Measurements from ENCODE around the gene DFFB. TPM values are rescaled to one million over a fixed set of nuclear protein-coding genes. Genes with fewer than 3 reads are reported as not detected.

The DFFB gene
- total RNA-seq, 1 donor from 2014 or later: 16.4 TPM

- Mint-ChIP-seq H3K27ac (ENCODE audit: unreplicated experiment) (no peak overlapping the region), H3K9me3 (ENCODE audit: unreplicated experiment) (peaks cover 4% of the 10 kb centered on the region), H3K27me3 (ENCODE audit: unreplicated experiment) (peaks cover 14% of the 10 kb centered on the region), H3K4me1 (ENCODE audit: low read depth, unreplicated experiment) (peaks cover 14% of the 10 kb centered on the region), H3K4me3 (ENCODE audit: unreplicated experiment) (no peak overlapping the region), H3K36me3 (ENCODE audit: unreplicated experiment) (no peaks in the 10 kb centered on the region)
- no peak for DNase-seq
- TF ChIP-seq CTCF (IDR thresholded peaks at IDR 0.05; ENCODE audit: partially characterized antibody, unreplicated experiment): no peak
These were observed 43.2 kb upstream of the DFFB start for GRCh38 chr1:3814065-3814464.

GRCh38 chr1:3814771-3815561 is 42.3 kb upstream of the DFFB start:
- no peak overlapping the region for H3K27ac Mint-ChIP-seq (ENCODE audit: unreplicated experiment)

GRCh38 chr1:3816331-3817137 is 40.7 kb upstream of the DFFB start:
- H3K4me1 Mint-ChIP-seq (ENCODE audit: low read depth, unreplicated experiment): peaks cover 38% of the 10 kb centered on the region
- peaks cover 25% of the 10 kb centered on the region for H3K27me3 Mint-ChIP-seq (ENCODE audit: unreplicated experiment)
- no peak overlapping the region for H3K4me3 Mint-ChIP-seq (ENCODE audit: unreplicated experiment)
- DNase-seq: no peak
- peaks cover 17% of the 10 kb centered on the region for H3K9me3 Mint-ChIP-seq (ENCODE audit: unreplicated experiment)
- no peak overlapping the region for H3K27ac Mint-ChIP-seq (ENCODE audit: unreplicated experiment)
- no peak for TF ChIP-seq CTCF (IDR thresholded peaks at IDR 0.05; ENCODE audit: partially characterized antibody, unreplicated experiment)
- no peaks in the 10 kb centered on the region for H3K36me3 Mint-ChIP-seq (ENCODE audit: unreplicated experiment)

More at GRCh38 chr1:3814771-3815561, 42.3 kb upstream of the DFFB start:
- peaks cover 23% of the 10 kb centered on the region for H3K4me1 Mint-ChIP-seq (ENCODE audit: low read depth, unreplicated experiment)
- H3K27me3 Mint-ChIP-seq (ENCODE audit: unreplicated experiment): peaks cover 15% of the 10 kb centered on the region
- peaks cover 5% of the 10 kb centered on the region for H3K9me3 Mint-ChIP-seq (ENCODE audit: unreplicated experiment)
- DNase-seq: no peak
- TF ChIP-seq CTCF (IDR thresholded peaks at IDR 0.05; ENCODE audit: partially characterized antibody, unreplicated experiment): no peak
- H3K4me3 Mint-ChIP-seq (ENCODE audit: unreplicated experiment): no peak overlapping the region
- H3K36me3 Mint-ChIP-seq (ENCODE audit: unreplicated experiment): no peaks in the 10 kb centered on the region

GRCh38 chr1:3817138-3817740 is 40.0 kb upstream of the DFFB start:
- H3K36me3 Mint-ChIP-seq (ENCODE audit: unreplicated experiment): no peaks in the 10 kb centered on the region
- H3K27me3 Mint-ChIP-seq (ENCODE audit: unreplicated experiment): peaks cover 28% of the 10 kb centered on the region
- no peak for DNase-seq
- TF ChIP-seq CTCF (IDR thresholded peaks at IDR 0.05; ENCODE audit: partially characterized antibody, unreplicated experiment): no peak
- peaks cover 45% of the 10 kb centered on the region for H3K4me1 Mint-ChIP-seq (ENCODE audit: low read depth, unreplicated experiment)
- H3K27ac Mint-ChIP-seq (ENCODE audit: unreplicated experiment): peak overlapping the region; percentile 12
- H3K4me3 Mint-ChIP-seq (ENCODE audit: unreplicated experiment): no peak overlapping the region
- peaks cover 21% of the 10 kb centered on the region for H3K9me3 Mint-ChIP-seq (ENCODE audit: unreplicated experiment)
